HepG2 (cell line): ENCODE data around the gene RPS6KA2. TPM values are rescaled to one million over a fixed set of nuclear protein-coding genes. Genes with fewer than 3 reads are reported as not detected.

Source experiments
- ATAC-seq: fragments of 200-7000 bp; cut with Tn5 transposase; 3 replicates; pipeline ENCODE4 v1.9.1; 2020; ENCODE audit warnings: mild to moderate bottlenecking, moderate library complexity
- BruUV-seq: library from RNA; stranded (reverse); fragments of 400-500 nt; replicated peaks from 2 replicates; lab custom pipeline; 2021; lab: Mats Ljungman, UMichigan
- CTCF ChIA-PET: fragments of 300-600 bp; formaldehyde crosslinking; extraction: SDS; loops from one replicate; lab custom pipeline; 2021; ENCODE audit warnings: low total read pairs, inconsistent platforms, low intra/inter-chr PET ratio; lab: Yijun Ruan, JAX
- POLR2A ChIA-PET: fragments of 350-600 bp; sonication (Branson Sonifier 250); formaldehyde crosslinking; loops from one replicate; lab custom pipeline; 2020; ENCODE audit warnings: antibody characterized with exemption, inconsistent platforms; lab: Yijun Ruan, JAX
- DNase-seq: peaks from one replicate; pipeline ENCODE4 v3.0.0-alpha.2; 2015; ENCODE audit warnings: low spot score
- FAIRE-seq: peaks from 3 replicates; lab custom pipeline; 2011; peaks lifted over from hg19 to GRCh38; lab: Jason Lieb, UNC
- H2AFZ ChIP-seq: one replicate; pipeline ENCODE4 v1.6.1; 2011; ENCODE audit warnings: low read length, inconsistent platforms
- H3K27ac ChIP-seq: fragments of 300-600 bp; 3 replicates; pipeline ENCODE4 v1.8.0; 2011; ENCODE audit warnings: mixed run types, mild to moderate bottlenecking, mixed read lengths, low read length, inconsistent platforms; ENCODE audit not compliant: insufficient read depth; ENCODE audit errors: extremely low read length
- H3K27me3 ChIP-seq, 2 experiments: fragments of 200-600 bp in 1 of 2; 2 replicates in 1 of 2; 3 replicates in 1 of 2; pipeline versions ENCODE4 v1.6.0 to v1.8.0; 2011; ENCODE audit warnings: low read length in 2 of 2, mild to moderate bottlenecking in 2 of 2, moderate library complexity in 2 of 2, inconsistent platforms in 1 of 2; ENCODE audit not compliant: insufficient read depth in 2 of 2, control insufficient read depth in 1 of 2
- H3K36me3 ChIP-seq, 2 experiments: fragments of 200-600 bp in 1 of 2; replicated peaks in 1 of 2; 2 replicates in 1 of 2; 3 replicates in 1 of 2; pipeline versions ENCODE4 v1.5.1 to v1.8.0; 2011; ENCODE audit warnings: low read length in 2 of 2, inconsistent platforms in 1 of 2; ENCODE audit not compliant: insufficient read depth in 2 of 2, control insufficient read depth in 1 of 2
- H3K4me1 ChIP-seq: 2 replicates; pipeline ENCODE4 v1.5.1; 2012; ENCODE audit warnings: low read length, inconsistent platforms; ENCODE audit not compliant: insufficient read depth
- H3K4me2 ChIP-seq: 2 replicates; pipeline ENCODE4 v1.6.0; 2011; ENCODE audit warnings: low read depth, low read length, inconsistent platforms
- H3K4me3 ChIP-seq, 3 experiments: fragments of 200-600 bp in 1 of 3; sonication (generic), shearing (Covaris generic) in 1 of 3; replicated peaks in 1 of 3; 2 replicates each; pipeline ENCODE4 v1.5.1; 2011 to 2016; ENCODE audit warnings: low read length in 3 of 3, inconsistent platforms in 2 of 3, low read depth in 2 of 3, mild to moderate bottlenecking in 2 of 3, control low read depth in 1 of 3, mixed read lengths in 1 of 3; ENCODE audit not compliant: insufficient read depth in 1 of 3
- H3K79me2 ChIP-seq: one replicate; pipeline ENCODE4 v1.6.1; 2011; ENCODE audit warnings: low read length, inconsistent platforms; ENCODE audit not compliant: insufficient read depth
- H3K9ac ChIP-seq: 2 replicates; pipeline ENCODE4 v1.6.0; 2011; ENCODE audit warnings: mild to moderate bottlenecking, low read depth, low read length, inconsistent platforms; ENCODE audit not compliant: insufficient read depth
- H3K9me3 ChIP-seq: 2 replicates; pipeline ENCODE4 v1.5.1; 2012; ENCODE audit warnings: mild to moderate bottlenecking, low read length
- H4K20me1 ChIP-seq: 2 replicates; pipeline ENCODE4 v1.6.0; 2011; ENCODE audit warnings: inconsistent platforms, mild to moderate bottlenecking, low read length, moderate library complexity; ENCODE audit not compliant: insufficient read depth
- CSRNP2 ChIP-seq: sonication (generic); formaldehyde crosslinking; conservative IDR thresholded peaks from 2 replicates; pipeline ENCODE4 v1.8.0; 2022; ENCODE audit warnings: low read depth, missing genetic modification reagents
- KLF6 ChIP-seq: IDR thresholded peaks from 2 replicates; pipeline ENCODE4 v1.8.0; 2016; ENCODE audit warnings: missing biosample characterization, missing genetic modification reagents
- NCOA2 ChIP-seq: sonication (generic); formaldehyde crosslinking; IDR thresholded peaks from 2 replicates; pipeline ENCODE4 v1.8.0; 2022; ENCODE audit warnings: inconsistent platforms
- NPAS2 ChIP-seq: sonication (generic); formaldehyde crosslinking; IDR thresholded peaks from 2 replicates; pipeline ENCODE4 v1.8.0; 2022; ENCODE audit warnings: mild to moderate bottlenecking, missing genetic modification reagents, borderline replicate concordance
- TBP ChIP-seq: sonication (generic); formaldehyde crosslinking; IDR thresholded peaks from 2 replicates; pipeline ENCODE4 v1.5.0; 2020; ENCODE audit warnings: missing genetic modification reagents
- TRIM24 ChIP-seq: sonication (generic); formaldehyde crosslinking; IDR thresholded peaks from 2 replicates; pipeline ENCODE4 v1.8.0; 2022; ENCODE audit warnings: mild to moderate bottlenecking, missing genetic modification reagents
- YEATS4 ChIP-seq: sonication (generic); formaldehyde crosslinking; IDR thresholded peaks from 2 replicates; pipeline ENCODE4 v1.4.0; 2020; ENCODE audit warnings: missing genetic modification reagents, borderline replicate concordance
- ZBTB33 ChIP-seq: sonication (generic); formaldehyde crosslinking; IDR thresholded peaks from 2 replicates; pipeline ENCODE4 v1.4.0; 2020; ENCODE audit warnings: missing genetic modification reagents
- ZNF253 ChIP-seq: sonication (generic); formaldehyde crosslinking; IDR thresholded peaks from 2 replicates; pipeline ENCODE4 v1.8.0; 2022; ENCODE audit warnings: mild to moderate bottlenecking, missing genetic modification reagents, borderline replicate concordance
- ZNF260 ChIP-seq: sonication (generic); formaldehyde crosslinking; IDR thresholded peaks from 2 replicates; pipeline ENCODE4 v1.4.0; 2020; ENCODE audit warnings: missing genetic modification reagents, low read depth, mild to moderate bottlenecking, borderline replicate concordance
- ZNF362 ChIP-seq: sonication (generic); formaldehyde crosslinking; IDR thresholded peaks from 2 replicates; pipeline ENCODE4 v1.4.0; 2020; ENCODE audit warnings: missing genetic modification reagents, mild to moderate bottlenecking, borderline replicate concordance
- ZNF720 ChIP-seq: sonication (generic); formaldehyde crosslinking; IDR thresholded peaks from 2 replicates; pipeline ENCODE4 v1.4.0; 2020; ENCODE audit warnings: missing genetic modification reagents
- ZNF768 ChIP-seq: sonication (generic); formaldehyde crosslinking; IDR thresholded peaks from 2 replicates; pipeline ENCODE4 v1.4.0; 2020; ENCODE audit warnings: missing genetic modification reagents
- ZSCAN20 ChIP-seq: sonication (generic); formaldehyde crosslinking; IDR thresholded peaks from 2 replicates; pipeline ENCODE4 v1.4.0; 2020; ENCODE audit warnings: missing genetic modification reagents, mild to moderate bottlenecking, borderline replicate concordance
- WGBS: methylation state at CpG from one replicate; pipeline ENCODE4 v1.1.6; 2017; ENCODE audit warnings: low lambda C conversion rate; 5-methylcytosine and 5-hydroxymethylcytosine counted together
- in situ Hi-C: cut with HindIII; loops from 2 replicates; pipeline ENCODE4 v1.10.0; 2017; ENCODE audit warnings: low pct_unique_long_range_greater_than_20kb; ENCODE audit not compliant: extremely low pct_ligation_motif_present
- intact Hi-C: fragments of 100-400 bp; cut with micrococcal nuclease; formaldehyde crosslinking; loops from one replicate; pipeline ENCODE4 v1.10.0; 2022; ENCODE audit not compliant: unreplicated experiment
- polyA plus RNA-seq, 8 experiments: library from polyadenylated mRNA; depleted of rRNA in 3 of 8; stranded (reverse) in 7 of 8; unstranded in 1 of 8; fragments of >200 nt; fragmentation: Illumina TruSeq in 4 of 8; extraction: Trizol in 4 of 8; gene quantifications; 2 replicates each; pipeline versions ENCODE4 v1.2.1 to v1.2.3, GENCODE V29; 2011 to 2016; ENCODE audit warnings: low read depth in 4 of 8, missing spikeins in 1 of 8, mixed read lengths in 1 of 8; ENCODE audit not compliant: insufficient read depth in 1 of 8
- total RNA-seq, 5 experiments: library from RNA; depleted of rRNA; stranded (reverse); fragments of >200 nt; fragmentation: Illumina TruSeq; extraction: Trizol; gene quantifications; 2 replicates each; pipeline ENCODE4 v1.2.3, GENCODE V29; 2016; ENCODE audit warnings: low read depth in 1 of 5

Gene RPS6KA2
- total and polyA plus RNA-seq, 2 of the 13 experiments (the other 11 are each of a cell fraction or from before 2014, with no cell fraction given): 0.22 to 0.38 TPM

GRCh38 chr6:166471797-166472260, 155.2 kb downstream of the RPS6KA2 start (continued):
- TF ChIP-seq KLF6: no peak
- TF ChIP-seq NPAS2 (CRISPR knock-in tag): no peak
- no peak for TF ChIP-seq CSRNP2 (CRISPR knock-in tag)
- TF ChIP-seq ZNF260 (CRISPR knock-in tag): no peak
- TF ChIP-seq, all 625 proteins: peak for 0

- DNase-seq (no peak), FAIRE-seq (no peak), ATAC-seq (no peak)
- H3K27me3 ChIP-seq: peaks cover 20 to 93% of the 10 kb centered on the region in 2 experiments; a peak in 4 of 5 replicates
- no peak overlapping the region for H3K4me3 ChIP-seq
- H3K9ac ChIP-seq: no peak overlapping the region
- H3K4me2 ChIP-seq: no peak overlapping the region
- no peak for TF ChIP-seq ZNF362 (CRISPR knock-in tag)
- TF ChIP-seq ZNF768 (CRISPR knock-in tag): no peak
- TF ChIP-seq NCOA2 (CRISPR knock-in tag): no peak
- TF ChIP-seq TBP (CRISPR knock-in tag): no peak
- TF ChIP-seq ZSCAN20 (CRISPR knock-in tag): no peak
- TF ChIP-seq ZNF720 (CRISPR knock-in tag): no peak
- no peak for TF ChIP-seq ZBTB33 (CRISPR knock-in tag)
- no peak for TF ChIP-seq ZNF253 (CRISPR knock-in tag)
- no peak for TF ChIP-seq TRIM24 (CRISPR knock-in tag)
- no peak for TF ChIP-seq YEATS4
- H3K79me2 ChIP-seq: no peaks in the 10 kb centered on the region
- no peak overlapping the region for H3K27ac ChIP-seq
- ChIA-PET CTCF (no interaction called here), POLR2A (no interaction called here)
- intact Hi-C loops: no loop called here
- H3K36me3 ChIP-seq: no peaks in the 10 kb centered on the region
- H3K4me1 ChIP-seq: no peaks in the 10 kb centered on the region
- BruUV-seq: no TSS peak
- WGBS: 15% methylated on average over 19 of the region's 23 CpGs
- no peaks in the 10 kb centered on the region; the same call in 1 of the 2 replicates for H4K20me1 ChIP-seq
- H2AFZ ChIP-seq: no peak overlapping the region
- H3K9me3 ChIP-seq: no peaks in the 10 kb centered on the region
- in situ Hi-C loops: no loop called here
These were observed 156.1 kb downstream of the RPS6KA2 start for GRCh38 chr6:166470863-166471410.
